Measurements from ENCODE around the gene SMPDL3B. TPM values are rescaled to one million over a fixed set of nuclear protein-coding genes. Genes with fewer than 3 reads are reported as not detected.

The SMPDL3B gene
- total and polyA plus RNA-seq, 7 donors = 0.28 to 19.5 (median 7.2) TPM; not detected in 2

GRCh38 chr1:27941671-27942540 is 7.1 kb downstream of the SMPDL3B start:
- no peak overlapping the region for H3K4me3 ChIP-seq
- WGBS, 2 donors = 88% methylated on average over 12 of the region's 12 CpGs
- no peak for TF ChIP-seq CTCF (IDR thresholded peaks at IDR 0.05)
- TF ChIP-seq POLR2A (IDR thresholded peaks at IDR 0.05) = no peak
- no peak for TF ChIP-seq EP300 (IDR thresholded peaks at IDR 0.05)
- no peak for TF ChIP-seq POLR2AphosphoS5 (IDR thresholded peaks at IDR 0.05)
- no peaks in the 10 kb centered on the region for H3K9me3 ChIP-seq
- no peaks in the 10 kb centered on the region for H3K4me1 ChIP-seq
- DNase-seq = no peak
- H3K27ac ChIP-seq = no peak overlapping the region
- intact Hi-C loops (cut with DNase I) = no loop called here
- no peaks in the 10 kb centered on the region for H3K27me3 ChIP-seq
- H3K36me3 ChIP-seq = no peaks in the 10 kb centered on the region

GRCh38 chr1:27945020-27945419 is 10.2 kb downstream of the SMPDL3B start:
- H3K27ac ChIP-seq = no peak overlapping the region
- WGBS, 2 donors = 92 to 93% methylated on average over 5 of the region's 5 CpGs
- no peak overlapping the region for H3K4me3 ChIP-seq
- intact Hi-C loops (cut with DNase I) = no loop called here
- no peaks in the 10 kb centered on the region for H3K27me3 ChIP-seq
- TF ChIP-seq POLR2AphosphoS5 (IDR thresholded peaks at IDR 0.05) (no peak), CTCF (IDR thresholded peaks at IDR 0.05) (no peak), EP300 (IDR thresholded peaks at IDR 0.05) (no peak), POLR2A (IDR thresholded peaks at IDR 0.05) (no peak)
- no peaks in the 10 kb centered on the region for H3K9me3 ChIP-seq
- DNase-seq = no peak
- no peaks in the 10 kb centered on the region for H3K36me3 ChIP-seq
- H3K4me1 ChIP-seq = no peaks in the 10 kb centered on the region

GRCh38 chr1:27949027-27949426 is 14.2 kb downstream of the SMPDL3B start:
- no peak for DNase-seq
- no peaks in the 10 kb centered on the region for H3K4me1 ChIP-seq
- H3K27me3 ChIP-seq = no peaks in the 10 kb centered on the region
- WGBS, 2 donors = 93 to 94% methylated on average over 8 of the region's 8 CpGs
- intact Hi-C loops (cut with DNase I) = no loop called here
- no peaks in the 10 kb centered on the region for H3K36me3 ChIP-seq
- no peak overlapping the region for H3K27ac ChIP-seq
- no peak overlapping the region for H3K4me3 ChIP-seq
- TF ChIP-seq CTCF (IDR thresholded peaks at IDR 0.05) (no peak), POLR2A (IDR thresholded peaks at IDR 0.05) (no peak), POLR2AphosphoS5 (IDR thresholded peaks at IDR 0.05) (no peak), EP300 (IDR thresholded peaks at IDR 0.05) (no peak)
- no peaks in the 10 kb centered on the region for H3K9me3 ChIP-seq

- TF ChIP-seq CTCF (IDR thresholded peaks at IDR 0.05) = no peak
- TF ChIP-seq POLR2A (IDR thresholded peaks at IDR 0.05) = no peak
- no peak for TF ChIP-seq POLR2AphosphoS5 (IDR thresholded peaks at IDR 0.05)
- TF ChIP-seq EP300 (IDR thresholded peaks at IDR 0.05) = no peak
- H3K4me1 ChIP-seq = no peaks in the 10 kb centered on the region
- no peak for DNase-seq
- 55 to 78% methylated on average over 3 of the region's 3 CpGs for WGBS, 2 donors
- no peaks in the 10 kb centered on the region for H3K36me3 ChIP-seq
- H3K4me3 ChIP-seq = no peak overlapping the region
- intact Hi-C loops (cut with DNase I) = no loop called here
- H3K9me3 ChIP-seq = no peaks in the 10 kb centered on the region
- H3K27ac ChIP-seq = no peak overlapping the region
- H3K27me3 ChIP-seq = no peaks in the 10 kb centered on the region
Measured at GRCh38 chr1:27951396-27951795, 16.6 kb downstream of the SMPDL3B start.

Data from sigmoid colon (tissue), 7 donors.